Neural cell (in vitro differentiated cells): Measurements from ENCODE around the gene C11orf16.

Experiments used
- CTCF ChIP-seq: fragments of 450-650 bp; IDR thresholded peaks from 2 replicates; pipeline ENCODE4 v1.5.1; 2014; ENCODE audit warnings: antibody characterized with exemption, mild to moderate bottlenecking, moderate library complexity; ENCODE audit not compliant: poor library complexity, severe bottlenecking
- POLR2AphosphoS5 ChIP-seq: IDR thresholded peaks from 2 replicates; pipeline ENCODE4 v1.6.1; 2012

GRCh38 chr11:8911029-8911823 is 21.5 kb downstream of the C11orf16 start, which contains the start of gene AKIP1:
- TF ChIP-seq POLR2AphosphoS5, result peak; percentile 90
- TF ChIP-seq CTCF, result no peak
